HG02798 (cell line): ENCODE results near the gene ERICH6.
A peak's percentile ranks its signal among the peaks of the same experiment; 100 is the strongest.

Experiments used
- ATAC-seq: cut with Tn5 transposase; IDR thresholded peaks from one replicate; pipeline ENCODE4 v1.9.1; 2021; ENCODE audit warnings: mild to moderate bottlenecking; ENCODE audit not compliant: unreplicated experiment, poor library complexity

ERICH6 gene

DNA sequence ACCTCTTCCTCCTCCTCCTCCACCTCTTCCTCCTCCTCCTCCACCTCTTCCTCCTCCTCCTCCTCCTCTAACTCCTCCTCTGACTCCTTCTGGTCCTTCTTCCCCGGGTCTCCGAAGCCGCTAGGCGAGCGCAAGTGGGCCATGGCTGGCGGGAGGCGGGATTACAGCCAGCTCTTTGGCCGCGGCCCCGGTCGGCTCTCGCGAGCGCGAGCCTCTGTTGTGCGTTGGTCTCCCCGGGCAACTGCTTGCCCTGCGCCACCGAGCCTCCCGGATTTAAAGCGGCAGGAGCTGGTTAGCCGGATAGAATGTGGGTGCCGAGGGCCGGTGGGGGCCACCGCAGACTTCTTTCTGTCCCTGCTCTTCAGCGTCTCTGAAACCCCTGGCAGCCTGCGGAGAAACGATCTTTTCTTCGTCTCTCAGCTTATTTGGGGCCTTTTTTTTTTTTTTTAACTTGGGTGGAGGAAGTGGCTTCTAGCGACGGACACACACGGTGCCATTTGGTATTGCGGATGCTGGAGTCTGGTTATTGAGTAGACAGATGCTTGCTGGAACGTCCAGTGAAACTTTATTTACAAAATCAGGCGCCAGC lies at the start of gene ERICH6:
Gene ERICH6, minus strand, starts transcription at position 165 of the 589 bp plus-strand sequence. Its CDS starts 22 bp downstream, at position 143.
- ATAC-seq: peak; percentile 99

DNA sequence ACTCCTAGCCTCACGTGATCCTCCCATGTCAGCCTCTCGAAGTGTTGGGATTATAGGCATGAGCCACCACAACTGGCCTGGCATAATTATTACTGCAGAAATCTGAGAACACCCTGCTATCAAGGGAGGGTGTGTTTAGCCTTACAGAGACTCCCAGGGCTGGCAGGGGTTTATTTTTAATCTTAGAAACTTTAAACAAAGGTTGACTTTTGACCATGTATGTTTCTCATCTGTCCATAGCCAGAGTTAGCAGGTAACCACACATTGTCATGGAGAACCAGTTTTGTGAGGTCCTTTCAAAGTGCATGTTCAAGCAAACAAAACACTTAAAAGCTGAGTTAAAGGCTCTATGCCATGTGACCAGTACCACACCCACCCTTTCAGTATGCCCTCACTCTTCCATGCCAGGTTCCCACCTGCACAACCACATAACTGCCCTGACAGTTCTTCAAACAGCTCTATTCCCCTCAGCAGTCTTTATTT lies 48.1 kb upstream of the ERICH6 start:
- ATAC-seq: no peak

GRCh38 chr3:150749255-150749654 lies 45.5 kb upstream of the ERICH6 start:
- ATAC-seq: no peak

- ATAC-seq: no peak
Measured at GRCh38 chr3:150748684-150749047, 44.9 kb upstream of the ERICH6 start.

DNA sequence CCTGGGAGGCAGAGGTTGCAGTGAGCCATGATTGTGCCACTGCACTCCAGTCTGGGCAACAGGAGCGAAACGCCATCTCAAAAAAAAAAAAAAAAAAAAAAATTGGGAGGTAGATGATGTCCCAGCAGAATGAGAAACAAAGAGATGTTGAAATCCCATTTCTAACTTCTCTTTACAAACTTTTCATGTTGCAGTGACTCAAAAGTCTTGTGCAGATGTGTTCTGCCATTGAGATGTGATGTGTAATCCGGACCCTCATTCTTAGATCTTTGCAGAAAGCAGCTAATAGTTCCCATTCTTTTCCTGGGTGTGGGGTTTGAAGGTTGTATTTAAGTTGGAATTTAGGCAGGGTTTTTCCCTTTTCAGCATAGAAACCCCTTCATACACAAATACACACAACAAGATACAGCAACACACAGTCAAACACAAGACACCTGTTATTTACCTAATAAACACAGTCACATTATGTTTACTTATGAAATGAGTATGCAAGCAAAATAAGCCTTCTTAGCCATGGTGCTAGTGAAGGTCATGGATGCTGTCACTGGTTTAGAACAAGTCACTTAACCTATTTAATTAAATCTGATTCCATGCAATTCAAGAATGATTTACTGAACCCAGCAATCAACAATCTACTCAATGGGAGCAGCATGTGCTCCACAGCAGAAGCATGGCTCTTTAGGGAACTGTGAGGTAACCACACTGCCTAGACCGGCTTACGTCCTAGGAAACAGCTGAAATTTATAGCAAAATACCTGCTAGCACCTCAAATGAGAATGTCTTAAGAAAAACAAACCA lies 44.4 kb upstream of the ERICH6 start:
- no peak for ATAC-seq

DNA sequence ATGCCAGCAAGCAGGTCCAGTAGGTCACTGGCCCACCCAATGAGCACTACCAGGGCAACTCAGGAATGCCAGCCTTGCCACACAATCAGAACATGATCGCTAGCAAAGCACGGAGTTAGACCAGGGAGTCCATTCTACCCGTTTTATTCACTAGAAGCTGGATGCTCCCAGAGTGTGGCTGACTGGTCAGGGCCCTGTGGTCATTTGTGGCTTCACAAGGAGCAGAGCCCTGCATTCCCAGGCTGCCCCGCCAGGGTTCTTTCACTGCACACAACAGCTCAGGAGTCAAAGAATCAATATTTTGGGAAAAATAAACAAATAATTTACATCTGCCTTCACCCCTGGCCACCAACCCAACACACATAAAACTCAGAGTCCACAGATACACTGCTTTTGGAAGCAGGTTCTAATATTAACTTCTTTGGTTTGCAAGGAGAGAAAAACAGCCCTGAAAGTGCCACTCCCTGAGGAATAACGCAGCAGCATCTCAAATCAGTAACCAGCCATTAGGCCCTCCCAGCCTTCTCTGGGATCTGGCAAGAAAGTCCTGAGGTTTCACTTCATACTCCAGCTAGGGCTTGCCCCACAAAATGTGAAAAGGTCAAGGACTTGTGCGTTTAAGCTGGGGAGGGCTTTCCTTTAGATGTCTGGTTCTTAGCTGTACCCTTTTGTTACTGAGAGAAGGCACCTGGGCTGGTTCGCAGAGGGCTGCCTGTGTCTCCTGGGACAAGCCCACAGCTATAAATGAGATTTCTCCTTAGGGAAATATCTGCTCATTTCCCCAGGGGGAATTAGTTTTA lies 43.3 kb upstream of the ERICH6 start:
- no peak for ATAC-seq

DNA sequence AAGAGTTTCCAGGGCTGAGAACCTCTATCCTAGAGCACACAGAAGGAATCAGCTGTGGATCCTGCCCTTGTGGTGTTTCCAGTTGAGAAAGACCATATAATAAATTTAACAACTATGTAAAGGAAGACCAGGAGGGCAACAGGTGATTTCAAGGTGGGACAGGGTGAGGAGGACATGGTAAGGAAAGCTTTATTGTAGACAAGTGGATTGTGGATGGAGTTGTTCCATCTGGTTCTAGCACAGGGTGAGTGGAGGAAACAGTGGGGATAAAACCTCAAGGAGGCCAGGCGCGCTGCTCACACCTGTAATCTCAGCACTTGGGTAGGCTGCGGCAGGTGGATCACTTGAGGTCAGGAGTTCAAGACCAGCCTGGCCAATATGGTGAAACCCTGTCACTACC lies 42.1 kb upstream of the ERICH6 start:
- ATAC-seq: no peak

GRCh38 chr3:150744919-150745211 lies 41.1 kb upstream of the ERICH6 start:
- ATAC-seq: no peak

- ATAC-seq: no peak
Measured at GRCh38 chr3:150744041-150744918, 40.6 kb upstream of the ERICH6 start.

GRCh38 chr3:150743508-150743907 lies 39.8 kb upstream of the ERICH6 start:
- ATAC-seq: no peak

GRCh38 chr3:150742679-150743078 lies 39.0 kb upstream of the ERICH6 start:
- no peak for ATAC-seq

DNA sequence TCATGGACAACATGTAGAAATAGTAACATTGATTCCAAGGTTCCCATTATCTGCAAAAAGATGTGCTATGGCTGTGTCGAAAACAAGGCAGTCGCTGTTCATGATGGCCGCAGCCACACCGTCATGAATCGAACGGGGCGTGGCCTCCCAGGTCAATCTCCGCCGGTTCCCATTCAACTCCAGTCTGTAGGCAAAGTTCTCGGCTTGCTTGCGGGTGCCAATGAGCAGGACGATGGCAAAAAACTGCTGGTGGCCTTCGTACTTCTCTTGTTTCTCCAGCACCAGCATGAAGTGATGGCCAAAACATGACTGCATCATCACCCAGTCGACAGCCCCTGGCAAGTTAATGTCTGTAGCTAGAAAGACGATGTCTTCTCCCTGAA lies 38.4 kb upstream of the ERICH6 start:
- no peak for ATAC-seq

- ATAC-seq: no peak
Measured at GRCh38 chr3:150741497-150742140, 37.9 kb upstream of the ERICH6 start.

DNA sequence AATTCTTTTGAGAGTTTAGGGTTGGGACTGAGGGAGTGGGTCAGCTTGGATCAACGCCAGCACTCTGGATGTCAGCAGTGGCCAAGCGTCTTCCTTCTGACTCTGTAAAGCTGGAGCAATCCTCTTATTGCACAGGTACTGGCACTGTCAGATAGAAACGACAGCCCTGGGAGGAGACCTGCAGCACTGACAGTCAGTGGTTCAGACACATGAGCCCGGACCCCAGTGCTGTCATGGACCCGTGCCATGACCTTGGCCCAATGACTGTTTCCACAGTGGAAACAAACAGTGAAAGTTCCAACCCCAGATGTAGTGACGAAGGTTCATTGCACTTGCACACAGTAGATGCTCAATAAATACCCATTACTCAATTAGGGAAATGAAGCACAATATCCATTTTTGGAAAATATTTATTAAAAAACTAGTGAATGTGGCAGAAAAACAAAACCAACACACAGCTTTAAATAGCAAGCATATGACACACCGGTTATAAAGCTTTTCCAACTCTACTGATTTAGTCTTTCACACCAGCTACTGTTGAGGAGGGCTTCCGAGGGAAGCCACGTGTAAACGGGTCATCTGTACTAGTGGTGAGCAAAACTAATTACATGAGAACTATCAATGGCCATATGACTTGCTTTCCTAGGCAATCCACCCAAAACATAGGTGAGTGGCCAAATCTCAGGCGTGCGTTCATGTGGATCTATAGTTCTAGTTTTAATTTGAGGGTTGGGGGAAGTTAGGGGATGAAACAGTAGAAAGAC lies 37.2 kb upstream of the ERICH6 start:
- ATAC-seq: no peak

DNA sequence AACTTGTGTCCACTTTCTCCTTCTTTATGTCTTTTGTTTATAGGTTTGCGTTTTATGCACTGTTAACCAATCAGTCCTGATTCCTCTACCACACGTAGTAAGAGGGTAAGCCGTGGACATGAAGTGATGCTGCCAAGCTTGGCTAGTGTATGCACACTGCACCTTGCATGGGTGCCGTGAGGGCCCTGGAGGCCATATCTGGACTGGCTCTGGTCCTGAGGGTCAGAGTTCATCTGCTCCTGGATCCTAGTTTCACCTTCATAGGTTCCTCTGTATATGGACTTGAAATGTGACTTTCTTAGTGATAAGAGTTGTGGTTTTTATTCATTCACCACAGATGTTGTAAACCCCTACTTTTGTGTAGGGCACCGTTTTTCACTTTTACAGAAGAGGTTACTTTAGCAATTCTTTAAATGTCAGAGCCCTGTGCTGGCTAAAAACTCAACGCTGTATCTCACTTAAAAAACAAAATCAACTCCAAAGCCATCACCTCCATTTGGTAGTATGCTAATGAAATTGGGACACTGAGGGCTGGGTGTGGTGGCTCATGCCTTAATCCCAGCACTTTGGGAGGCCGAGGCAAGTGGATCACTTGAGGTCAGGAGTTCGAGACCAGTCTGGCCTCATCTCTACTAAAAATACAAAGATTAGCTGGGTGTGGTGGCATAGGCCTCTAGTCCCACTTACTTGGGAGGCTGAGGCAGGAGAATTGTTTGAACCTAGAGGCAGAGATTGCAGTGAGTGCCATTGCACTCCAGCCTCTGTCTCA lies 36.3 kb upstream of the ERICH6 start:
- ATAC-seq: peak; percentile 29

GRCh38 chr3:150739200-150739863 lies 35.6 kb upstream of the ERICH6 start:
- ATAC-seq: peak; percentile 25

GRCh38 chr3:150738688-150739087 lies 35.0 kb upstream of the ERICH6 start:
- no peak for ATAC-seq
